ENCODE measurements around the gene TEX264.

- TF ChIP-seq CTCF (conservative IDR thresholded peaks at IDR 0.05; ENCODE audit: low read length), result no peak
- TF ChIP-seq EZH2phosphoT487 (IDR thresholded peaks at IDR 0.05; ENCODE audit: borderline replicate concordance, low read depth, low read length), result no peak
These were observed 64.9 kb downstream of the TEX264 start for GRCh38 chr3:51735950-51736349.
